Prostate gland (tissue), 2 donors: ENCODE data around the gene DMD.

ENCODE experiments used
- CTCF ChIP-seq, 4 experiments: fragments of 200-600 bp in 2 of 4; fragments of 450-650 bp in 2 of 4; sonication (generic) in 2 of 4; IDR thresholded peaks; 1 replicate in 3 of 4; 2 replicates in 1 of 4; pipeline ENCODE4 v1.5.1; 2016 to 2019; ENCODE audit warnings: antibody characterized with exemption in 4 of 4, mild to moderate bottlenecking in 2 of 4, moderate library complexity in 2 of 4
- POLR2A ChIP-seq: fragments of 450-650 bp; IDR thresholded peaks from one replicate; pipeline ENCODE4 v1.6.1; 2016; ENCODE audit warnings: antibody characterized with exemption, mild to moderate bottlenecking
- POLR2AphosphoS5 ChIP-seq: sonication (generic); formaldehyde crosslinking; IDR thresholded peaks from one replicate; pipeline ENCODE4 v1.6.1; 2017; ENCODE audit warnings: antibody characterized with exemption

GRCh38 chrX:32137525-32137924, 1073.8 kb downstream of the DMD start:
- TF ChIP-seq CTCF (IDR thresholded peaks at IDR 0.05) (no peak), POLR2A (no peak), POLR2AphosphoS5 (no peak)
